GM21515 (cell line): ENCODE results near the gene LHFPL3.
"Not testable (repeated sequence)": the region's sequence is repeated elsewhere in the genome, so short reads cannot be mapped to it uniquely, and the experiment has no call there.

Experiments
- ATAC-seq: cut with Tn5 transposase; IDR thresholded peaks from one replicate; pipeline ENCODE4 v1.9.1; 2021; ENCODE audit not compliant: unreplicated experiment

LHFPL3 gene

DNA sequence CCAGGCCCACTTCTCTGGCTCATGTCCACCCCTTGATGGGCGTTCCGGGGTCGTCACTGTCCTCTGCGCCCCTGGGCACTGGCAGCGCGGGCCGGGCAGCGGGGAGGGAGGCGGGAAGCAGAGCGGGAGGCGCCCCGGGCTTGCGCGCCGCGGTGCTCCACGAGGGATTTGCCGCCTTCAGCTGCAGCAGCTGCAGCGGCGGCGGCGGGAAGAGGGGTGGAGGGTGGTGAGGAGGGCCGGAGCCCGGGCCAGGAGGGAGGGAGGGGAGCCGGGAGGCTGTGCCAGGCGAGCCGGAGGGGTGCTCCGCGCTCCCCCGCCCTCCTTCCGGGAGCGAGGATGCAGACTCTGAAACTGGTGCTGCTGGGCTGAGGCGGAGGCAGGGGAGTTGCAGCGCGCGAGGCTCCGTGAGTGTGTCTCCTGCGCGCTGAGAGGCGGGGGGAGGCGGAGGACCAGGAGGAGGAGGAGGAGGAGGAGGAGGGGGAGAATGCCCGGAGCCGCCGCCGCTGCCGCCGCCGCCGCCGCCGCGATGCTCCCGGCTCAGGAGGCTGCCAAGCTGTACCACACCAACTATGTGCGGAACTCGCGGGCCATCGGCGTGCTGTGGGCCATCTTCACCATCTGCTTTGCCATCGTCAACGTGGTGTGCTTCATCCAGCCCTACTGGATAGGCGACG, at the start of gene LHFPL3:
Gene LHFPL3 (plus strand): TSS at position 308 of the 674 bp plus-strand sequence.
- no peak for ATAC-seq

- ATAC-seq: not testable (repeated sequence)
Measured at GRCh38 chr7:104281685-104282084, 46.7 kb upstream of the LHFPL3 start.

DNA sequence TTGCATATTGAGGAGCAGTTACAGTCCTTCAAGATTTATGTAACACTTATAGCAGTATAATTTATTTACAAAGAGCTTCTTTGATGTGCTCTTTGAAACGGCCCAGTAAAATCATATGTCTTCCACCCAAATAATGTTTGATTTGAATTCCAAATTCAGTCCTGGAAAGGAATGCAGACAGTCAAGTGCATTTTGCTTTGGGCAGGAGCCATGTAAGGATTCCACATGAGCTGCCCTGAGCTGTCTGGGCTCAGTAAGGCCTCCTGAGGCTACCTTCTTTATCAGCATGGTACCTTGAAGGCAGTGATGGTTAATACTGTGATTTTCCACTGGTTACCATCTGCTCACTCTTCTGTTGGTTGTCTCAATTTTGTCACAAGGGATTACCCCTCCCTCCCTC, 41.6 kb upstream of the LHFPL3 start:
- ATAC-seq: no peak

DNA sequence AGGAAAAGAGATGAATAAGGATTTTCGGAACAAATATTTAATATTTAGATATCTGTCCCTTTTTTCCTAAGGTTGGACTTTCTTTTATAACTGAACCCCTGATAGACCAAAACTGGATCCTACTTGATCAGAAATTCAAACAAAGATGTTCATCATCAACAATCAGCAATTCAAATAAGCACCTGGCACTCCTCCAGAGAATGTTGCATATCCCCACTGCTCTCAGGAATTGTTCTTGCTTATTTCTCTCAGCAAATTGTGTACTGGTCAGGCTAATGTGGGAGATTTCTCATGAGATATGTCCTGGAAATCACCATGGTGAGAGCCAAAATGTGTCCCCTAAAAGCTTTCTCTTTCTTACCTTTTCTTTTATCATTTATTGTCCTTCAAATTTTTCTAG, 40.3 kb upstream of the LHFPL3 start:
- no peak for ATAC-seq

DNA sequence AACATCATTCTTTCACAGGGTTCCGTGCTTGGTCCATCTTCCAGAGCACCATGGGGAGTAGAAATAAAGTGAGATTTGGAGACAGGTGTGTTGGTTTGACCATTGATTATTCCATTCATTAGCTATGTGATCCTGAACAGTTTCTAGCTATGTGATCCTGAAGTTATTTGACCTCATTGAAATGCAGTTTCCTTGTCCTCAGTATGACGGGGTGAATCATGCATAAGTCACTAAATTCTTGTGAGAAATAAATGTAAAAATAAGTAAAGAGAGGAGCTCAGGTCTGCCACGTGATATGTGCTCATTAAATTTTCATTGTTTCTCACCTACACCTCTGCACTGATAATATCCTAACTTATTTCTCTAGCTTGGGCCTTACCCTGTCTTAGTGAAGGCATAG, 34.1 kb upstream of the LHFPL3 start:
- ATAC-seq: no peak

DNA sequence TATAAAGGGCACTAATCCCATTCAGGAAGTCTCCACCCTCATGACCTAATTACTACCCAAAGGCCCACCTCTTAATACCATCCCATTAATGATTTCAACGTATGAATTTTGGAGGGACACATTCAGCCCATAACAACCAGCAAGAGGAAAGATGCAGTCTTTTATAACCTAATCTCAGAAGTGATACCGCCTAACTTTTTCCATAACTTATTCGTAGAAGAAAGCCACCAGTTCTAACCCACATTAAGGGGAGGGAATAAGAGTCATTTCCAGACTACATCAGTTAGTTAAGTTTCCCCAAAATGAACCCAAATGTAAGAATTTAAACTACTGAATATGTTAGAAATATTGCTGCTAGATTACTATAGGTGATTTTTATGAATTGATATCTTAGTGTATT, 32.1 kb upstream of the LHFPL3 start:
- no peak for ATAC-seq

DNA sequence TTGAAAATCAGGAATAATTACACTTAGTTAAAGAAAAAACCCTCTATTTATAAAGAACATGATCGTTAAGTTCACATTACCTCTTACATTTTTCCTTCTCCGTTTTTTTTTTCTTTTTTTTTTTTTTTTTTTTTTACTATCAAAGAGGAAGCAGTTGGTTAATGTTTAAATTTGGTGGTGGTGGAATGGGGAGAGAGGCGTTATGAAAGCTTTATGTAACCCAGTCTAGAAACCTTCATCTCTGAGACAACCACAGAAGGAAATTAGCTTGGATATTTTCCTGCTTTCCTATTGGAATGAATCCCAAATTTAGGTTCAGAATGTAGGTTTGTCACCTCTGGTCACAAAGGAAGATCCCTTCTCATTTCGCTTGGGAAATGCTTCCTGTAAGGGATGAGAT, 31.5 kb upstream of the LHFPL3 start:
- ATAC-seq: no peak

DNA sequence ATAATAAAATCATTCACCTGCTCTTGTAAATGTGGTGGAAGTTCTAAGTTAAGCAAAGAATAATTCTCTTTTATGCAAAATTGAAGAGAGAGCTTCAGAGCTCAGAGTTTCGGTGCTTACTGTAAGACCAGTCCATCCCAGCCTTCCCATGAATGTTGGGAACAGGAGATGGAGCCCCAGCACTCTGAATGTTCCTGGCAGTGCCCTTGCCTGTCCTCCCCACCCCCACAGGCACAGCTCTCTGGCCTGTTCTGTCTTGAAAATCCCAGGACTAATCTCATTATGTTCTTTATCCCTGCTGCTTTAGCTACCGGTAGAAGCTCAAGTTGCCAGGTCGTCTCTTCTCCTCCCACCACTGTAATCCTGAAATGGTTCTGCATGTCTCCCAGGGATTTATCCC, 29.1 kb upstream of the LHFPL3 start:
- ATAC-seq: no peak

- no peak for ATAC-seq
Measured at GRCh38 chr7:104299777-104300176, 28.6 kb upstream of the LHFPL3 start.

DNA sequence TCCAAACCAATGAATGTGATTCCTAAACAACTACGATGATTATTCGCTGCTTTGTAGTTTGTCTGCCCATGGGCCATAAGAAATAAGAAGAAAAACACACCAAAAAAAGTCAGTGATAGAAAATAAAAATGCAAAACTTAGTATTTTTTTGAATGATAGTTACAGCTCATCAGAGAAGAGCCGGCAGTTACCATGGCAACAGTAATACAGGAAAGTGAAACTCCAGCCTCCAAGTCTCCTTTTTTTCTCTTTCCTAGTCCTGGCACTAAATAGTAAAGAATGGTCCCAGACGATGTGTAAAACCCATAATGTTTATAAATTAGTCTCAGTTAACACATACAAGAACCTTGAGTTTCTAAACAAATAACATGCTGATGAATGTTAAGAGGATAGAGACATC, 21.6 kb upstream of the LHFPL3 start:
- ATAC-seq: no peak

DNA sequence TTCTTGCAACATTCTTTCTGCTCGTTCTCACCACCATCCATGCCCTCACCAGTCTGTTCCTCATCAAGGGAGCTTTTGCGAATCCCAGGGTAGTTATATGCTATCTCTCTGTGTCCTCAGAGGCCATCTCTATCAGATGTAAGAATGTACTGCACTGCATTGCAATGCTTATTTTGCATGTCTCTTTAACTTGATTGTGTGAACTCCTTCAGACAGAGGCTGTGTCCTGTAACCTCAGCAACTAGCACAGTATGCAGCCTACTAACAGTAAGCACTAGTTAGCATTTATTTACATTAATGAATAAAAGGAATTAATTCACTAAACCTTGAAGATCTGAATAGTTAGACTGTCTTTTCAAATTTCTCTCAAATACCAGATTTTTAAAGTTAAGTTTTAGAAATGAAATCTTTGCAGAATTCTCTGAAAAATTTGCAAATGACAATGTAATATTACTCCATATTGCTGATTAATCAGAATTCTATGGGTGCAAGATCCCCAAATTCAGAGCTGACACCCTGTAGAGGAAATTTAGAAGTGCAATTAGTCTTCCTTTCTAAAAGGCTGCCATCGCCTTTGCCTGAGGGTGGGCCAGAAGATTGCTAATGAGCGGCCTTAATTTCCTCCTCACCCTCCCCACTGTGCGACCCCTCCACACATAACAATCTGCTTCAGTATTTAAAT, 10.3 kb upstream of the LHFPL3 start:
- ATAC-seq: no peak

DNA sequence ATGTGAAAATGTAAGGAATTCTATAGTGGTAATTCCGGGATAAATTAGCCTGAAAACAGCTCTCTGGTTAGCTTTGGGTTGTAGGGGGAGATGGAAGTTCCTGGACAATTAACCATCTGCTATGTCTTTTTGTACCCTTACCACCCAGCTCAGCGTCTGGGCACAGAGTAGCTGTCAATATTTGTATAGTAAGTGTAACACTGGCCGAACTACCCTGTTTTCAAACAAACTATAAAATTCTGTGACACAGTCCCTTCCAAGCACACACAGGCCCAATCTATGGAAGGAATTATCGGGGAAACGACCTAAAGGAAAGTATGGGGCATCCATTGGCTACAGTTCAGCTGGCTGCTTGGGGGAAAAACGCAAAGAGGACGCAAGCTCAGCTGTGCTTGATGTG, 869 bp upstream of the LHFPL3 start:
- ATAC-seq: no peak

DNA sequence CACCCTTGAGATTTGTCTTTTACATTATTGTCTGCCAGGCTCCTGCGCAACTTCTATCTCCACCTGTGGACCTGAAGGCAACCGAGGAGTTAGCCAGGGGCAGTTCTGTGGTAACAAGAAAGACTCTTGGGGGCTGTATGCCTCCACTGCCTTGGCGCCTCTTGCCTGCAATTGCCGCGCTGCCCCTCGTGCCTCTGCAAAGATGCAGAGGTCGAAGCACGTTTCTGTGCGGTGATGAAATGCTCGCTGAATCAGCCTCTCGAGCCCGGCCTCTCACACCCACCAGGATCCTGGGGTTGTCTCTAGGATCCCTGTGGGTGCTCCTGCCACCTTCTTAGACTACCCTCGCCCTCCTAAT, 486 bp upstream of the LHFPL3 start:
- ATAC-seq: no peak

DNA sequence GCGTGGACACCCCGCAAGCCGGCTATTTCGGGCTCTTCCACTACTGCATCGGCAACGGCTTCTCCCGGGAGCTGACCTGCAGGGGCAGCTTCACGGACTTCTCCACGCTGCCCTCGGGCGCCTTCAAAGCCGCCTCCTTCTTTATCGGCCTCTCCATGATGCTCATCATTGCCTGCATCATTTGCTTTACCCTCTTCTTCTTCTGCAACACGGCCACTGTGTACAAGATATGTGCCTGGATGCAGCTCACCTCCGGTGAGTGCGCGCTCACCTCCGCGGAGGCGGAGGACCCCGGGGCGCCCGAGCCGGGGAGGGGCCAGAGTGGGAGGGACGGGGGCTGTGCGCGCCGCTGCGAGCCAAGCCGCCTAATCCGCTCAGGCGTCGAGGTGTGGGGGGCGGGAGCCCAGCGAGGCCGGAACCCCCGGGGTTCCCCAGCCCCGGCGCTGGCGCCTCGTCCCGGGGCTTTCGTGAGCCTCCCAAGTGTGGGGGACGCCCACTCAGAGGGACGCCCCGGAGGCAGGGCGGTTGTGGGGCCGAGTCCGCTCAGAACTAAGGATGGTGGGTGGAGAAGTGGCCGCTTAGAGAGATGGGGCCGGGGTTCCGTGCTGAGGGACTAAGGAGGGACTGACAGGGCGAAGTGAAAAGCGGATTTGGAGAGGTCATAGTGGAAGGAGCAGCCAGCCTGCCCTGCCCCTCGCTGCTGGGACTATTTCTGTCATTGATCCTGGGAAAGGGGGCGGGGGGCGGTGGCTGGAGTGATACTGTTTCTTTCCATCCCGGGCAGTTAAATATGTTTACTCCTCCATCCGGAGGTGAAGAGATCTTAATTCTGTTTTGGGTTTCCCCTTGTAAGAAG, 795 bp downstream of the LHFPL3 start:
- ATAC-seq: no peak

DNA sequence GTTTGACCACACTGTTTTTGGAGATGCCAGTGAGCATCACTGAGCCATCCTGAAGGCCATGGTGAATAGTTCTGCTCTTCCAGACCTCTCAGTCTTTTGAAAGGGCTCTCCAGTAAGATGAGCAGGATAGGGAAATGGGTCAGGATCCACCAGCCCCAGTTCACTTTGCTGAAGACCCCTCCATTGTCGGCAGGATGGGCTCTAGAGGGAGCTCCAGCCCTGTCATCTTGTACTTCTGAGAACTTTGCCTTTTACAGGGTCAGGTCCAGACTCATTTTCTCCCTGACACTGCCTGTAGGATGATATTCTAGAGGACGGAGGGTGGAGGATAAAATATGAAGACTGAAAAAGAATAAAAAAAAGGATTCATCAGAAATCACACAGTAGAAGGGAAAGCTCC, 13.1 kb downstream of the LHFPL3 start:
- ATAC-seq: no peak

DNA sequence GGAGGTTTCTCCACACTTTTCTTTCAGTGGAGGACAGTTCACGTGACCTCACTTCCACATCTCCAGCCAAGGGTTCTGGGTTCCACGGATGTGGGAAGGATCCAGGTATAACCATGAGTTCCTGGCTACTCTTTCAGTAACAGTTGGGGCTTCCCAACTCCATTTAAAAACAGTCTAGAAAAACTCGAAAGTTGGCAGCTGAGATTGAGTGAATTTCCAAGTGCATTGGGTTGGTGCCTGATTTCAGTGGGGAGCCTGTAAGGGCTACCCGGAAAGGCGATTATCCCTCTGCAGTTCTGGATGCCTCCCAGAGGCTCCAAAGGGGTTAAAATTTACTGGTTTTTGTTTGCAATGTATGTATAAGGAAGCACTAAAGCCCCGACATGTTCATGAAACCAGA, 24.3 kb downstream of the LHFPL3 start:
- no peak for ATAC-seq

- ATAC-seq: no peak
Measured at GRCh38 chr7:104357166-104357565, 28.8 kb downstream of the LHFPL3 start.

DNA sequence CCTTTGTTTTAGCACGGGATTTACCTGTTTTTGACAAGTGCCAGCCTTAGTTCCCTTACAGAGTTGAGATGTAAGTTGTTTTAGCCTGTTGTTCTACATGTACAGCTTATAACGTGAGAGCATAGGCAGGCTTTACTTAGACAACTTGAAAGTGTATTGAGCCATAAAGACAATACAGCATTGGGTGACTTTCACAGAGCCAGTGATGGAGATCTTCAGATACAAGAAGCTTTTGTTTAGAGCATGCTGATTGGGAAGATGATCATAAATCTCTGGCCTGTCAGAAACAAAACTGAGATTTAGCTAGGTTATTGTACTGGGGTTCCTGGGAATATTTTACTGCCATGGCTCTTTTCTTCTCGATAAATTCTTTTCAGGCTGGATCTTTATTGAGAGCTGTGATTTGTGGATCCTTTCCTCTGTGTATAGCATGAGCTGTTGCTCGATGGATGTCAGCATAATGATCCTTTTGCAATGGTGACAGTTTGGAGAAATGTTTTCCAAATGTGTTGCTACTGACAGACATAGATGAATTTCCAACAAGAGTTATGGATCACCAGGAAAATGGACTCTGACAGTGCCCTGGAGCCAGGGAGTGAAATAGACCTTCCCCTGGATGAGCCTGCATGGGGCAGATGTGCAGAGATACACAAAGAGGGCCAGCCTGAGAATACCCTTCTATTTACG, 30.2 kb downstream of the LHFPL3 start:
- no peak for ATAC-seq

DNA sequence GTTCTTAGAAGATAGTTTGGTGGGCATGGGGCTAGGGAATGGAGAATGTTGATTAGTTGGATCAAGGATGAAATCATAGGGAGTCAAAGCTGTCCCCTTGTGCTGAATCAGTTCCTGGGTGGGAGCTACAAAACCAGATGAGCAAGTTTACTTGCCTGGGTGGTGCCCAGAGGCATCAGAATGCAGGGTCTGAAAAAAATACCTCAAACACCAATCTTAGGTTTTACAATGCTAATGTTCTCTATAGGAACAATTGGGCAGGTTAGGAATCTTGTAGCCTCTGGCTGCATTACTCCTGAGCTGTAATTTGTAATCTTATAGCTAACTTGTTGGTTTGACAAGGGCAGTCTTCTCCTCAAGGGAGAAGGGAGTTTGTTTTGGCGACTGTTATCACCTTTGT, 34.4 kb downstream of the LHFPL3 start:
- no peak for ATAC-seq

DNA sequence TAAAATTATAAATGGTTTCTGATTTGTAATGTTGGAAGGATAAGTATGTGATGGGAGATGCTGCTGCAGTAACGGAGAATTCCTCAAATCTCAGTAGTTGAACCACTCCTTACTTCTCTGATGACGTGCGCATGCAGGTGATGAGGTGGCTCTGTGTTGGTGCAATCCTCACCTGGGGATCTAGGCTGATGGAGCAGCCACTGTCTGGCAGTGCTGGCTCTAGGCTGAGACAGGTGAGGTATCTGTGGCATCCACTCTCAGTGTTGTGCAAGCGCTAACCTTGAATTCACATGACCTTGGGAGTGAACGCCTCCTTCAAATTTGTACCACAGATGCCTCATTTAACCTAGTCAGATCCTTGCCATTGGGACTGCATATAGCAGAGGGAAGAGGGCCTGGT, 35.0 kb downstream of the LHFPL3 start:
- no peak for ATAC-seq

DNA sequence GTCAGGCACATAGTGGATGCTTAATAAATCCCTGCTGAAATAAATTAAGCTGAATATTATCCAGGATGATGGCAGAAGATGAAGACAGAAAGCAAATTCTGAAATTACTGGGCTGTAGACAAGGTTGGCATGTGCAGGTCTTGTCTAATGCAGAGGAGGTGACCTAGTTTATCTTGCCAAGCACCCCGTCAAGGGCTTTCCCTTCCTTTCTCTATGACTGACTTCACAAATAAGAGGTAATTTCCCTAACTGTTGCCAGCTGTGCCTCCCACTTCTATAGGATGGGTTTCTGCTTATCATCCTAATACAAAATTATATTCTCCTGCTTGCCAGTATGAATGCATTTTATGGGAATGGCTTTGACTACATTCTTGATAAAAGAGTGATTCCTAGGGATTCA, 38.0 kb downstream of the LHFPL3 start:
- no peak for ATAC-seq

DNA sequence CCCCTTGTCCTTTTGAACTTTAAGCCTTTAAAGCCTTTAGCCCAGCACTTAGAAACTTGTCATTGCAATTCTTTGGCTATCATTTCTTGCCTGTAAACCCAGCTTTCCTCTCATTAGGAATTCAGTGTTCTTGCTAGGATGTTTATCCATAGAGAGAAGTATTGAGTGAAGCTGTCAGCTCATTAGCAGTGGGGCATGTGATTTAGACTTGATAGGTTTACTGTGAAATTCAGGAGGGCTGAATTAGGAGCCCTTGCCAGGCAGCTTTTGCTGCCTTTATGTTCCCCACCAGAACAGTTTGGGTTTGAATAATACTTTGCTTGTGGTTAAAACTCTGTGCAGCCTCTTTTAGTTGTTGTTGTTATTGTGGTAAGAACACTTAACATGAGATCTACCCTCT, 39.5 kb downstream of the LHFPL3 start:
- no peak for ATAC-seq
